HepG2 (cell line): ENCODE data around the gene CPM. TPM values are rescaled to one million over a fixed set of nuclear protein-coding genes. Genes with fewer than 3 reads are reported as not detected.

ENCODE experiments used
- ATAC-seq: fragments of 200-7000 bp; cut with Tn5 transposase; 3 replicates; pipeline ENCODE4 v1.9.1; 2020; ENCODE audit warnings: mild to moderate bottlenecking, moderate library complexity
- BruUV-seq: library from RNA; stranded (reverse); fragments of 400-500 nt; replicated peaks from 2 replicates; lab custom pipeline; 2021; lab: Mats Ljungman, UMichigan
- CTCF ChIA-PET: fragments of 300-600 bp; formaldehyde crosslinking; extraction: SDS; loops from one replicate; lab custom pipeline; 2021; ENCODE audit warnings: low total read pairs, inconsistent platforms, low intra/inter-chr PET ratio; lab: Yijun Ruan, JAX
- POLR2A ChIA-PET: fragments of 350-600 bp; sonication (Branson Sonifier 250); formaldehyde crosslinking; loops from one replicate; lab custom pipeline; 2020; ENCODE audit warnings: antibody characterized with exemption, inconsistent platforms; lab: Yijun Ruan, JAX
- DNase-seq: peaks from one replicate; pipeline ENCODE4 v3.0.0-alpha.2; 2015; ENCODE audit warnings: low spot score
- FAIRE-seq: peaks from 3 replicates; lab custom pipeline; 2011; peaks lifted over from hg19 to GRCh38; lab: Jason Lieb, UNC
- H2AFZ ChIP-seq: one replicate; pipeline ENCODE4 v1.6.1; 2011; ENCODE audit warnings: low read length, inconsistent platforms
- H3K27ac ChIP-seq: fragments of 300-600 bp; 3 replicates; pipeline ENCODE4 v1.8.0; 2011; ENCODE audit warnings: mixed run types, mild to moderate bottlenecking, mixed read lengths, low read length, inconsistent platforms; ENCODE audit not compliant: insufficient read depth; ENCODE audit errors: extremely low read length
- H3K27me3 ChIP-seq, 2 experiments: fragments of 200-600 bp in 1 of 2; 2 replicates in 1 of 2; 3 replicates in 1 of 2; pipeline versions ENCODE4 v1.6.0 to v1.8.0; 2011; ENCODE audit warnings: low read length in 2 of 2, mild to moderate bottlenecking in 2 of 2, moderate library complexity in 2 of 2, inconsistent platforms in 1 of 2; ENCODE audit not compliant: insufficient read depth in 2 of 2, control insufficient read depth in 1 of 2
- H3K36me3 ChIP-seq, 2 experiments: fragments of 200-600 bp in 1 of 2; replicated peaks in 1 of 2; 2 replicates in 1 of 2; 3 replicates in 1 of 2; pipeline versions ENCODE4 v1.5.1 to v1.8.0; 2011; ENCODE audit warnings: low read length in 2 of 2, inconsistent platforms in 1 of 2; ENCODE audit not compliant: insufficient read depth in 2 of 2, control insufficient read depth in 1 of 2
- H3K4me1 ChIP-seq: 2 replicates; pipeline ENCODE4 v1.5.1; 2012; ENCODE audit warnings: low read length, inconsistent platforms; ENCODE audit not compliant: insufficient read depth
- H3K4me2 ChIP-seq: 2 replicates; pipeline ENCODE4 v1.6.0; 2011; ENCODE audit warnings: low read depth, low read length, inconsistent platforms
- H3K4me3 ChIP-seq, 3 experiments: fragments of 200-600 bp in 1 of 3; sonication (generic), shearing (Covaris generic) in 1 of 3; replicated peaks in 1 of 3; 2 replicates each; pipeline ENCODE4 v1.5.1; 2011 to 2016; ENCODE audit warnings: low read length in 3 of 3, inconsistent platforms in 2 of 3, low read depth in 2 of 3, mild to moderate bottlenecking in 2 of 3, control low read depth in 1 of 3, mixed read lengths in 1 of 3; ENCODE audit not compliant: insufficient read depth in 1 of 3
- H3K79me2 ChIP-seq: one replicate; pipeline ENCODE4 v1.6.1; 2011; ENCODE audit warnings: low read length, inconsistent platforms; ENCODE audit not compliant: insufficient read depth
- H3K9ac ChIP-seq: 2 replicates; pipeline ENCODE4 v1.6.0; 2011; ENCODE audit warnings: mild to moderate bottlenecking, low read depth, low read length, inconsistent platforms; ENCODE audit not compliant: insufficient read depth
- H3K9me3 ChIP-seq: 2 replicates; pipeline ENCODE4 v1.5.1; 2012; ENCODE audit warnings: mild to moderate bottlenecking, low read length
- H4K20me1 ChIP-seq: 2 replicates; pipeline ENCODE4 v1.6.0; 2011; ENCODE audit warnings: inconsistent platforms, mild to moderate bottlenecking, low read length, moderate library complexity; ENCODE audit not compliant: insufficient read depth
- ATF7 ChIP-seq, 2 experiments: fragments of 450-650 bp in 1 of 2; sonication (generic) in 1 of 2; formaldehyde crosslinking in 1 of 2; IDR thresholded peaks; 2 replicates each; pipeline versions ENCODE4 v1.4.0 to v1.6.1; 2016 to 2020; ENCODE audit warnings: antibody characterized with exemption in 1 of 2, mild to moderate bottlenecking in 1 of 2, missing genetic modification reagents in 1 of 2
- FOXK1 ChIP-seq: sonication (generic); formaldehyde crosslinking; IDR thresholded peaks from 2 replicates; pipeline ENCODE4 v1.4.0; 2020; ENCODE audit warnings: low read depth, missing genetic modification reagents, borderline replicate concordance
- PAX8 ChIP-seq: sonication (generic); formaldehyde crosslinking; IDR thresholded peaks from 2 replicates; pipeline ENCODE4 v1.8.0; 2022; ENCODE audit warnings: mild to moderate bottlenecking, missing genetic modification reagents, borderline replicate concordance
- ZEB1 ChIP-seq: IDR thresholded peaks from 2 replicates; pipeline ENCODE4 v1.6.1; 2012; ENCODE audit warnings: mild to moderate bottlenecking, low read depth, inconsistent platforms; ENCODE audit not compliant: insufficient replicate concordance
- ZNF138 ChIP-seq: sonication (generic); formaldehyde crosslinking; IDR thresholded peaks from 2 replicates; pipeline ENCODE4 v1.5.0; 2020; ENCODE audit warnings: mild to moderate bottlenecking, low read depth, missing genetic modification reagents
- ZNF703 ChIP-seq: sonication (generic); formaldehyde crosslinking; IDR thresholded peaks from 2 replicates; pipeline ENCODE4 v1.5.1; 2020; ENCODE audit warnings: missing genetic modification reagents, mild to moderate bottlenecking, moderate library complexity, borderline replicate concordance
- ZNF737 ChIP-seq: sonication (generic); formaldehyde crosslinking; IDR thresholded peaks from 2 replicates; pipeline ENCODE4 v1.5.0; 2020; ENCODE audit warnings: missing genetic modification reagents, mild to moderate bottlenecking, borderline replicate concordance
- ZNF775 ChIP-seq: sonication (generic); formaldehyde crosslinking; IDR thresholded peaks from 2 replicates; pipeline ENCODE4 v1.4.0; 2020; ENCODE audit warnings: missing genetic modification reagents, mild to moderate bottlenecking, moderate library complexity, borderline replicate concordance
- WGBS: methylation state at CpG from one replicate; pipeline ENCODE4 v1.1.6; 2017; ENCODE audit warnings: low lambda C conversion rate; 5-methylcytosine and 5-hydroxymethylcytosine counted together
- in situ Hi-C: cut with HindIII; loops from 2 replicates; pipeline ENCODE4 v1.10.0; 2017; ENCODE audit warnings: low pct_unique_long_range_greater_than_20kb; ENCODE audit not compliant: extremely low pct_ligation_motif_present
- intact Hi-C: fragments of 100-400 bp; cut with micrococcal nuclease; formaldehyde crosslinking; loops from one replicate; pipeline ENCODE4 v1.10.0; 2022; ENCODE audit not compliant: unreplicated experiment
- polyA plus RNA-seq, 8 experiments: library from polyadenylated mRNA; depleted of rRNA in 3 of 8; stranded (reverse) in 7 of 8; unstranded in 1 of 8; fragments of >200 nt; fragmentation: Illumina TruSeq in 4 of 8; extraction: Trizol in 4 of 8; gene quantifications; 2 replicates each; pipeline versions ENCODE4 v1.2.1 to v1.2.3, GENCODE V29; 2011 to 2016; ENCODE audit warnings: low read depth in 4 of 8, missing spikeins in 1 of 8, mixed read lengths in 1 of 8; ENCODE audit not compliant: insufficient read depth in 1 of 8
- total RNA-seq, 5 experiments: library from RNA; depleted of rRNA; stranded (reverse); fragments of >200 nt; fragmentation: Illumina TruSeq; extraction: Trizol; gene quantifications; 2 replicates each; pipeline ENCODE4 v1.2.3, GENCODE V29; 2016; ENCODE audit warnings: low read depth in 1 of 5
- TF ChIP-seq, protein P1 (sequence below): IDR thresholded peaks from 2 replicates; pipeline ENCODE4 v1.6.1; 2018; ENCODE audit warnings: missing genetic modification reagents
- TF ChIP-seq, protein P2 (sequence below): sonication (generic); formaldehyde crosslinking; IDR thresholded peaks from 2 replicates; pipeline ENCODE4 v1.5.0; 2020; ENCODE audit warnings: mild to moderate bottlenecking, missing genetic modification reagents, borderline replicate concordance
- TF ChIP-seq, protein P3 (sequence below): sonication (generic); formaldehyde crosslinking; IDR thresholded peaks from 2 replicates; pipeline ENCODE4 v1.5.0; 2020; ENCODE audit warnings: missing genetic modification reagents

CPM gene
- total and polyA plus RNA-seq, 2 of the 13 experiments (the other 11 are each of a cell fraction or from before 2014, with no cell fraction given): not detected

DNA sequence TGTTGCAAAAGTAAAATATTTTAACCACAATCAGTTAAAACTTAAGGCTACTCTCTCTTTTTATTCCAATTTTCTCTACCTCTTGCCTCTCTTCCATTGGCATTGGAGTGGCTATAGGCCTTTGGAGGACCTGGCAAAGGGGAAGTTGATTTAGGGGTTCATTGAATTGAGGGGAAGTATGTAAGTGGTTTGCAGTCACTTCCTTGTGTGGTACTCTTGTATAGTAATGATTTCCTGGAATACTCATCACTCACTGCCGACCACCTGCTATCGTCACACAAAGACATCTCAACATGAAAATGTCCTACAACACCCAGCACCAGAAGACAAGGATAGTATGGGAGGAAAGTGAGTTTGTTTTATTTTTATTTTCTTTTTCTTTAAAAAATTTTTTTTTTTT lies 45.7 kb upstream of the CPM start:
- Histone ChIP-seq H3K9me3 (peaks cover 14% of the 10 kb centered on the region), H3K4me1 (peaks cover 14% of the 10 kb centered on the region), H4K20me1 (no peaks in the 10 kb centered on the region), H2AFZ (no peak overlapping the region), H3K36me3 (no peaks in the 10 kb centered on the region), H3K9ac (no peak overlapping the region), H3K27me3 (no peaks in the 10 kb centered on the region; a peak in 1 of 5 replicates), H3K27ac (no peak overlapping the region), H3K4me3 (no peak overlapping the region), H3K4me2 (no peak overlapping the region), H3K79me2 (no peaks in the 10 kb centered on the region)
- no TSS peak for BruUV-seq
- DNase-seq: no peak
- intact Hi-C loops (no loop called here), in situ Hi-C loops (no loop called here)
- no peak for ATAC-seq
- CTCF ChIA-PET: no interaction called here
- TF ChIP-seq, protein P1, sequence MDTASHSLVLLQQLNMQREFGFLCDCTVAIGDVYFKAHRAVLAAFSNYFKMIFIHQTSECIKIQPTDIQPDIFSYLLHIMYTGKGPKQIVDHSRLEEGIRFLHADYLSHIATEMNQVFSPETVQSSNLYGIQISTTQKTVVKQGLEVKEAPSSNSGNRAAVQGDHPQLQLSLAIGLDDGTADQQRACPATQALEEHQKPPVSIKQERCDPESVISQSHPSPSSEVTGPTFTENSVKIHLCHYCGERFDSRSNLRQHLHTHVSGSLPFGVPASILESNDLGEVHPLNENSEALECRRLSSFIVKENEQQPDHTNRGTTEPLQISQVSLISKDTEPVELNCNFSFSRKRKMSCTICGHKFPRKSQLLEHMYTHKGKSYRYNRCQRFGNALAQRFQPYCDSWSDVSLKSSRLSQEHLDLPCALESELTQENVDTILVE: no peak
- TF ChIP-seq ZNF775 (no peak), ZEB1 (no peak), FOXK1 (CRISPR knock-in tag) (no peak), ZNF737 (CRISPR knock-in tag) (no peak), ATF7 (IDR thresholded peaks at IDR 0.05) (no peak), ATF7 (CRISPR knock-in tag; IDR thresholded peaks at IDR 0.05) (no peak), PAX8 (CRISPR knock-in tag) (no peak), ZNF703 (CRISPR knock-in tag) (no peak), ZNF138 (CRISPR knock-in tag) (no peak)
- TF ChIP-seq, protein P2, sequence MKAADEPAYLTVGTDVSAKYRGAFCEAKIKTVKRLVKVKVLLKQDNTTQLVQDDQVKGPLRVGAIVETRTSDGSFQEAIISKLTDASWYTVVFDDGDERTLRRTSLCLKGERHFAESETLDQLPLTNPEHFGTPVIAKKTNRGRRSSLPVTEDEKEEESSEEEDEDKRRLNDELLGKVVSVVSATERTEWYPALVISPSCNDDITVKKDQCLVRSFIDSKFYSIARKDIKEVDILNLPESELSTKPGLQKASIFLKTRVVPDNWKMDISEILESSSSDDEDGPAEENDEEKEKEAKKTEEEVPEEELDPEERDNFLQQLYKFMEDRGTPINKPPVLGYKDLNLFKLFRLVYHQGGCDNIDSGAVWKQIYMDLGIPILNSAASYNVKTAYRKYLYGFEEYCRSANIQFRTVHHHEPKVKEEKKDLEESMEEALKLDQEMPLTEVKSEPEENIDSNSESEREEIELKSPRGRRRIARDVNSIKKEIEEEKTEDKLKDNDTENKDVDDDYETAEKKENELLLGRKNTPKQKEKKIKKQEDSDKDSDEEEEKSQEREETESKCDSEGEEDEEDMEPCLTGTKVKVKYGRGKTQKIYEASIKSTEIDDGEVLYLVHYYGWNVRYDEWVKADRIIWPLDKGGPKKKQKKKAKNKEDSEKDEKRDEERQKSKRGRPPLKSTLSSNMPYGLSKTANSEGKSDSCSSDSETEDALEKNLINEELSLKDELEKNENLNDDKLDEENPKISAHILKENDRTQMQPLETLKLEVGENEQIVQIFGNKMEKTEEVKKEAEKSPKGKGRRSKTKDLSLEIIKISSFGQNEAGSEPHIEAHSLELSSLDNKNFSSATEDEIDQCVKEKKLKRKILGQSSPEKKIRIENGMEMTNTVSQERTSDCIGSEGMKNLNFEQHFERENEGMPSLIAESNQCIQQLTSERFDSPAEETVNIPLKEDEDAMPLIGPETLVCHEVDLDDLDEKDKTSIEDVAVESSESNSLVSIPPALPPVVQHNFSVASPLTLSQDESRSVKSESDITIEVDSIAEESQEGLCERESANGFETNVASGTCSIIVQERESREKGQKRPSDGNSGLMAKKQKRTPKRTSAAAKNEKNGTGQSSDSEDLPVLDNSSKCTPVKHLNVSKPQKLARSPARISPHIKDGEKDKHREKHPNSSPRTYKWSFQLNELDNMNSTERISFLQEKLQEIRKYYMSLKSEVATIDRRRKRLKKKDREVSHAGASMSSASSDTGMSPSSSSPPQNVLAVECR (CRISPR knock-in tag): no peak
- TF ChIP-seq, protein P3, sequence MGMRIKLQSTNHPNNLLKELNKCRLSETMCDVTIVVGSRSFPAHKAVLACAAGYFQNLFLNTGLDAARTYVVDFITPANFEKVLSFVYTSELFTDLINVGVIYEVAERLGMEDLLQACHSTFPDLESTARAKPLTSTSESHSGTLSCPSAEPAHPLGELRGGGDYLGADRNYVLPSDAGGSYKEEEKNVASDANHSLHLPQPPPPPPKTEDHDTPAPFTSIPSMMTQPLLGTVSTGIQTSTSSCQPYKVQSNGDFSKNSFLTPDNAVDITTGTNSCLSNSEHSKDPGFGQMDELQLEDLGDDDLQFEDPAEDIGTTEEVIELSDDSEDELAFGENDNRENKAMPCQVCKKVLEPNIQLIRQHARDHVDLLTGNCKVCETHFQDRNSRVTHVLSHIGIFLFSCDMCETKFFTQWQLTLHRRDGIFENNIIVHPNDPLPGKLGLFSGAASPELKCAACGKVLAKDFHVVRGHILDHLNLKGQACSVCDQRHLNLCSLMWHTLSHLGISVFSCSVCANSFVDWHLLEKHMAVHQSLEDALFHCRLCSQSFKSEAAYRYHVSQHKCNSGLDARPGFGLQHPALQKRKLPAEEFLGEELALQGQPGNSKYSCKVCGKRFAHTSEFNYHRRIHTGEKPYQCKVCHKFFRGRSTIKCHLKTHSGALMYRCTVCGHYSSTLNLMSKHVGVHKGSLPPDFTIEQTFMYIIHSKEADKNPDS (CRISPR knock-in tag): no peak
- POLR2A ChIA-PET: no interaction called here
- 87% methylated on average over 2 of the region's 2 CpGs for WGBS
- no peak for FAIRE-seq
